Activated T-cell treated with anti-CD3 and anti-CD28 coated beads, Interleukin-2, amount 50 U/mL, for 72 hours (primary cell): Measurements from ENCODE around the gene LDHD. TPM values are rescaled to one million over a fixed set of nuclear protein-coding genes. Genes with fewer than 3 reads are reported as not detected.
"Not testable (repeated sequence)": the region's sequence is repeated elsewhere in the genome, so short reads cannot be mapped to it uniquely, and the experiment has no call there.

Experiments
- ATAC-seq, 2 donors: fragments of 150-1000 bp; cut with Tn5 transposase; replicated peaks in 1 of 2; 2 replicates each; pipeline ENCODE4 v1.10.0; 2021; ENCODE audit warnings: moderate library complexity in 2 of 2, mild to moderate bottlenecking in 1 of 2
- DNase-seq, 2 donors: peaks; one replicate each; pipeline ENCODE4 v3.0.0; 2021 to 2022; ENCODE audit warnings: mixed read lengths in 1 of 2
- H3K27ac Mint-ChIP-seq: one replicate; pipeline ENCODE4 v1.8.0; 2022; ENCODE audit warnings: mild to moderate bottlenecking, moderate library complexity, mixed read lengths
- H3K27me3 Mint-ChIP-seq: one replicate; pipeline ENCODE4 v1.8.0; 2022; ENCODE audit warnings: low read depth, mixed read lengths
- H3K36me3 Mint-ChIP-seq, 2 donors: one replicate each; pipeline ENCODE4 v1.8.0; 2022; ENCODE audit warnings: mixed read lengths in 2 of 2, mild to moderate bottlenecking in 1 of 2; ENCODE audit not compliant: insufficient read depth in 2 of 2
- H3K4me1 Mint-ChIP-seq: one replicate; pipeline ENCODE4 v1.8.0; 2022; ENCODE audit warnings: low read depth, mixed read lengths
- H3K4me3 Mint-ChIP-seq, 2 donors: one replicate each; pipeline ENCODE4 v1.8.0; 2022; ENCODE audit warnings: mild to moderate bottlenecking in 2 of 2, mixed read lengths in 2 of 2, moderate library complexity in 2 of 2
- H3K9me3 Mint-ChIP-seq, 2 donors: one replicate each; pipeline ENCODE4 v1.8.0; 2022; ENCODE audit warnings: mixed read lengths in 2 of 2
- total RNA-seq, 2 donors: library from RNA; stranded (reverse); gene quantifications; one replicate each; pipeline ENCODE4 v1.2.3, GENCODE V29; 2022

Gene LDHD
- total RNA-seq, 2 donors from 2014 or later = 0.35 to 0.43 TPM

DNA sequence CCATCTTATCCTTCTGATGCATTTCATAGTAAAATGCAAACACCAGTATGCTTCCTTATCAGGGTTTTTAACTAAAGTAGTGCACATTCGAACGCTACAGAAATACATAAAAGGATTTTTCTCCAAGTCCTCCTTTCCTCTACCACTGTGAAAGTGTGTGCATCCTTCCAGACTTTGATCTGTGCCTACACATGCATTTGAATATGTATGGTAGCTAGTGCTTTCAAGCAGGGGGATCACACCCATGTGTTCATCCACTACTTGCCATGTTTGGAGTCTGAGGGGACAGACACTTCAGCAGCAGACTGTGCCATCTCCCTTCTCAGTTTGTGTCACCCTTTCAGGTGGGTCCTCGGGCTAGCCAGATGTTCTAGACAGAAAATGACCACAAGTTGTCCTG, 14.9 kb downstream of the LDHD start:
- no peak overlapping the region for H3K27ac Mint-ChIP-seq
- no peaks in the 10 kb centered on the region for H3K9me3 Mint-ChIP-seq
- H3K4me3 Mint-ChIP-seq = no peak overlapping the region
- H3K27me3 Mint-ChIP-seq = no peaks in the 10 kb centered on the region
- no peak for ATAC-seq
- H3K4me1 Mint-ChIP-seq = peaks cover 67% of the 10 kb centered on the region
- no peak for DNase-seq
- H3K36me3 Mint-ChIP-seq = peaks cover 5 to 11% of the 10 kb centered on the region in 2 donors

DNA sequence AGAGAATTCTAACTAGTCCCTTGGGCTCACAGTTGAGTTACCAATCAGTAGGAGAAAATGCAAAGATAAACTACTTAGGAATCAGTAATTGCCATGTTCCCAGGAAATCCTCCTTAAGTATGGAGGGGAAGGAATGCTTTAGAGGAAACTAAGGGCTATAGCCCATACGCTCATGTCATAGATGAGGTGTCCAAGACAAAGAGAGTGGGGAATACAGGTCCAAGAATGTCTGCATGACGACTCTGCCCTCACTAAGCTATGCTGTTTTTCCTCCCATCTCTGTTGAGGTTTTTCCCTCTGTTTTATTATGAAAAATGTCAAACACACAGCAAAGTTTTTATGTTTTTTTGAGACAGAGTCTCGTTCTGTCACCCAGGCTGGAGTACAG, 16.0 kb downstream of the LDHD start:
- H3K4me1 Mint-ChIP-seq = peaks cover 66% of the 10 kb centered on the region
- no peak for ATAC-seq

DNA sequence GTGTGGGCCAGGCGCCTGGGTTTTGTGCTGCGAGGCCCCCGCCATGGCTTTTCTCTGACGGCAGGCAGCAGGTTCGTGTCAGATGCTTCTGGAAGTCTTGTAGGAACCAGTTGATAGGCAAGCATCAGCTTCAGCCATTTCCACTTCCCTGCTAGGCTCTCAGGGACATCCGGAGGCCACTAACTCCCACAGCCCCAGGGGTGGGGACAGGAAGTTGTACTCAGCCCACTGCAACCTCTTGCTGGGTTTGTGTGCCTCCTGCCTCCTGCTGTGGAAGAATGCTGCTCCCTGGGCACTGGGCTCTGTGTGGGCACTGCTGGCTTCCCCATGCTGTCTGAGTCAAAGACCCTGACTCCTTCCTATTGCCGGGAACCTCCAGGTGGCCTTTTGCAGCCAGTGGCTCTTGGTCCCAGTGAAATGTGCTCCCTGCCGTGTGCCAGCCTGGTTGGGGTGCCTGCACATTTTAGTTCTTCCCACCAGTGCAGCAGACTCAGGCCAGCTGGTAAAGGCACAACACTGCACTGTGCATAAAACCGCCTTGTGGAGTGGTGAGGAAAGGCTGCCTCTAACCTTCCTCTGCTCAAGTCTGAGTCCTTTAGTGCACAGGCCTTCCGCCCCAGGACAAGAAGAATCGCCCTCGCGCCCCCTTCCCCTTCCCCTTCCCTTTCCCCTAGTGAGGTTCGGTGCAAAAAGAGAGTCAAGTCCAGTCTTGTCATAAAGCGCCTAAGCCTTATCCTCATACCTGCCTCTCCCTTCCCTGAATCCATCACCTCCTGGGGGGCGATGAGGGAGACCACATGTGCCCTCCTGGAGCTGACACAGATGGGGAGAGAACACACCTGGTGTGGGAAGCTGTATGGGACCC, 16.6 kb downstream of the LDHD start:
- peak overlapping the region; percentile 61 for H3K27ac Mint-ChIP-seq
- H3K9me3 Mint-ChIP-seq = no peaks in the 10 kb centered on the region
- H3K4me1 Mint-ChIP-seq = peaks cover 64% of the 10 kb centered on the region
- peak overlapping the region; percentile 68 to 76 for H3K4me3 Mint-ChIP-seq
- peak; percentile 59 to 62 for DNase-seq
- peaks cover 7 to 9% of the 10 kb centered on the region in 2 donors for H3K36me3 Mint-ChIP-seq
- ATAC-seq = peak; percentile 49 to 65
- H3K27me3 Mint-ChIP-seq = no peaks in the 10 kb centered on the region

More for the DNA sequence above, 16.0 kb downstream of the LDHD start:
- Mint-ChIP-seq H3K27me3 (no peaks in the 10 kb centered on the region), H3K27ac (no peak overlapping the region), H3K36me3 (peaks cover 7 to 9% of the 10 kb centered on the region in 2 donors), H3K4me3 (peak overlapping the region in 1 of 2 donors; percentile 76), H3K9me3 (no peaks in the 10 kb centered on the region)
- DNase-seq = no peak

DNA sequence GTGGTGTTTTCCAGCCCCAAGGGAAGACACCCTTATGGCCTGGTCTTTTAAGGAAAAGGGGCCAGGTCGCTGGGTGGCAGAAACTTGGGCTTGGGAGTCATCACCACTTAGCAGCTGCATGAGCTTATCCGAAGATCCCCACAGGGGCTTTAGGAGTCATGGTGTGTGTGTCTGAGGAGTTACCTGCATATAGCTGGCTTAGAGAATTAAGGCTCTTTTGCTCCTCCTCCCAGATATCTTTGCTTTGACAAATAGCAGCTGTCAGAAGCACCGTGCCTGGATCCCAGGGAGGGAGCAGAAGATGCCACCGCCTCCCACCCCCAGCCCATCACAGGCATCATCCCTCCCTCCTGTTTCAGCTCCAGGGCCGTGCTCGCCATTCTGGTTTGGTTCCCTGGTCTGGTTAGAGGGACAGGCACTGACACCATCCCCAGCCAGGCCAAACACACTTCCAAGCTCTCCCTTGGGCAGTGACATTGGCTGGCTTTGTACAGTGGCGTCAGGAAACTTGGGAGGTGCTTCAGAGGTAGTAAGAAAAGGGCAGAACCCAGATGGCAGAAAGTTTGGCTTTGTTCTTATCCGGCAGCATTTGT, 17.4 kb downstream of the LDHD start:
- Mint-ChIP-seq H3K27me3 (no peaks in the 10 kb centered on the region), H3K9me3 (no peaks in the 10 kb centered on the region), H3K36me3 (peaks cover 3 to 4% of the 10 kb centered on the region in 2 donors), H3K4me3 (peak overlapping the region; percentile 68 to 76), H3K27ac (peak overlapping the region; percentile 61), H3K4me1 (peaks cover 68% of the 10 kb centered on the region)
- ATAC-seq (no peak), DNase-seq (no peak)

DNA sequence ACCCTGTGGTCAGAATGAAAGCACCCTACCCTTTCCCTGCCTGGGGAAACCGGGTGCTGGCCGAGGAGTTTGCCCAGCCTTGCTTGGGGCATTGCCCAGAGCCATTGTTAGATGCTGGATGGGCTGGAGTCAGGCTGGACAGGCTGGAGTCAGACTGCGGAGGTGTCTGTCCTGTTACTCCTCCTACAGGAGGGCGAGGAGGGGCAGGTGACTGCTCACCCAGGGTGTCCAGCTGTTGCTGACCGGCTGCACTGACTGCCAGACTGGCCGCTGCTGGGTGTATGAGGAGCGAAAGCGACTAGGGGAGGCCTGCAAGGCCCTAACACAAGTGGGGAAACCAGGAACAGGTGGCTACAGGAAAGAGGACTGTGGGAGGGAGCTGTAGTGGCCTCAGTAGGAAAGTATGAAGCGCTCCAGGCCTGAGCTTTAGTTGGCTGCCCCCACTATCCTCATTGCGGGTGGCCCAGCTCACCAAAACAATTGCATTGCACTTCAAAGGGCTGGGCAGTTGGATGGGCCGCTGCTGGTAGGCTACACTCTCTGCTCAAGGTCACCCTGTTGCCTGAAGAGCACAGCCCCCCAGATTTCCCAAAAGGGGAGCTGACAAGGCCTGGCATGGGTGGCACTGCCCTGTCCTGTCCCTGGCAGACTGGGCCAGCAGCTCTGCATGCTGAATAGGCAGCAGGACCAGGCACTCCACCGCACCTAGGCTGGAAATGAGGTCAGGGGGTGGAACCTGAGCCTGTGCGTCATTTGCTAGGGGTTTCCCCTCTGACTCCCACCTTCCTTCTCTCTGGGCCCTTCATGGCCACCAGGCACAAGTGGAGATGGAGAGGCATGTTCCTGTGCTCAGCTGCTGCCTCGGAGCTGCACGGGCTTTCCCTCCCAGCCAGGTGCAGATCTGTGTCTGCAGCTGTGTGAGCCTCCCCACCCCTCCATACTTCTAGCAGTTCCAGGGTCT, 18.4 kb downstream of the LDHD start:
- Mint-ChIP-seq H3K27me3 (no peaks in the 10 kb centered on the region), H3K9me3 (no peaks in the 10 kb centered on the region), H3K36me3 (peaks cover 0 to 1% of the 10 kb centered on the region in 2 donors), H3K4me3 (peak overlapping the region; percentile 68 to 76), H3K27ac (peak overlapping the region; percentile 83), H3K4me1 (peaks cover 68% of the 10 kb centered on the region)
- peak; percentile 95 to 97 for ATAC-seq
- DNase-seq = peak; percentile 85

DNA sequence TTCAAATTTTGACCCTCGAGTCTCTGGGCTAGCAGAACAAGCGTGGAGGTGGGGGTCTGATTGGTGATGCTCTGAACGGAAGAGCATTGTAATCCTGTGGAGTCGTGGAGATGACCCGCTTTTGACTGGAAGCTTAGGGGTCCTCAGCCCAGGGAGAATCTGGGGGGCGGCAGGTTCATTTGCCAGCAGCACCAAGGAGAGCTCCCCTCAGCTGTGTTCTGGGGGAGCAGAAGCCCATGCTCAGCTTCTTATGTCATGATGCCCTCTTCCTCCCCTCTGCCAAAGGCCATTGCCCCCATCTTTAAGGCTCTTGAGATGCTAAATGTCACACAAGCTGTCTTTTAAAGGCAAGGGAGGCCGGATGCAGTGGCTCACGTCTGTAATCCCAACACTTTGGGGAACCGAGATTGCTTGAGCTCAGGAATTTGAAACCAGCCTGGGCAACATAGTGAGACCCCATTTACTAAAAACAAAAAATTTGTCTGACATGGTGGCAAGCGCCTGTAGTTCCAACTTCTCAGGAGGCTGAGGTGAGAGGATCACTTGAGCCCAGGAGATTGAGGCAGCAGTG, 19.3 kb downstream of the LDHD start:
- H3K4me1 Mint-ChIP-seq = peaks cover 76% of the 10 kb centered on the region
- H3K9me3 Mint-ChIP-seq = no peaks in the 10 kb centered on the region
- peaks cover 0 to 1% of the 10 kb centered on the region in 2 donors for H3K36me3 Mint-ChIP-seq
- peak overlapping the region; percentile 55 to 67 for H3K4me3 Mint-ChIP-seq
- H3K27me3 Mint-ChIP-seq = no peaks in the 10 kb centered on the region
- peak overlapping the region; percentile 93 for H3K27ac Mint-ChIP-seq
- ATAC-seq = no peak
- no peak for DNase-seq

DNA sequence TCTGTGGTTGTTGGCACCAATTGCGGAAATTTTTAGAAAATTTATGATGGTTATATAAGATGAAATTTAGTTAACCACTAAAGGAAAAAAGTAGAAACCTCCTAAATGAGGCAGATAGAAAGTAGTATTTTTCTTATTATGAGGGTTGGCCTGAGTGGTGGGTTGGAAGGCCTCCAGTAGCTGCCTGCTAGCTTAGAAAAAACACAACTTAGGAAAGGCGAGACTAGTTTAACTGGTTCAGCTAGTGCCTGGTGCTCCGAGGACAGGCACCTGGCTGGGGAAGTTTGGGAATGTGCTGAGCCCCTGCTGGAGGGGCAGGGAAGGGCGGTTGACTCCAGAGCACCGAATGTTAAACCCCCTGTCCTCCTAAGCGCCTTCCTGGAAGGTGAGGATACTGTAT, 19.9 kb downstream of the LDHD start:
- DNase-seq (no peak), ATAC-seq (no peak)
- peaks cover 0 to 1% of the 10 kb centered on the region in 2 donors for H3K36me3 Mint-ChIP-seq
- H3K27me3 Mint-ChIP-seq = no peaks in the 10 kb centered on the region
- peak overlapping the region; percentile 93 for H3K27ac Mint-ChIP-seq
- peak overlapping the region; percentile 55 to 67 for H3K4me3 Mint-ChIP-seq
- peaks cover 77% of the 10 kb centered on the region for H3K4me1 Mint-ChIP-seq
- no peaks in the 10 kb centered on the region for H3K9me3 Mint-ChIP-seq

DNA sequence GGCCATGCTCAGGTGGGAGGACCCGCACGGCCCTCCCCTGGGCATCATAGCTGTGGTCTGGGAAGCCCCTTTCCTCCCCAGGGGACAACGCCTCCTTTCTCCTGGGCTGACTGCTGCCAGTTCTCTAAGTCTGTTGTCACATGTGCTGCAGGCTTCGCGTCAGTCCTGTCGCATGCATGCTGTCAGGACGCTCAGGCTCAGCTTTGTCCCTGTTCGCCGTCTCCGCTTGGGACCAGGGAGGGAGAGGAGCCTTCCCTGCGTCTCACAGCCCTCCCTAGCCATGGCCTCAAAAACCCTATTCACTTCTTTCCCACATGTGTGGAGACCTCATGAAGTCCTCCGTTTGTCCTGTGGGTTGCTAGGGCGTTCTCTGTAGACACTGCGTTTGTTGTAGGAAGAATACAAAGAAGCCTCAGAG, 21.4 kb downstream of the LDHD start:
- peaks cover 0 to 1% of the 10 kb centered on the region in 2 donors for H3K36me3 Mint-ChIP-seq
- no peak for ATAC-seq
- no peaks in the 10 kb centered on the region for H3K27me3 Mint-ChIP-seq
- no peak overlapping the region for H3K4me3 Mint-ChIP-seq
- no peak for DNase-seq
- H3K4me1 Mint-ChIP-seq = peaks cover 70% of the 10 kb centered on the region
- H3K27ac Mint-ChIP-seq = peak overlapping the region; percentile 66
- H3K9me3 Mint-ChIP-seq = no peaks in the 10 kb centered on the region

DNA sequence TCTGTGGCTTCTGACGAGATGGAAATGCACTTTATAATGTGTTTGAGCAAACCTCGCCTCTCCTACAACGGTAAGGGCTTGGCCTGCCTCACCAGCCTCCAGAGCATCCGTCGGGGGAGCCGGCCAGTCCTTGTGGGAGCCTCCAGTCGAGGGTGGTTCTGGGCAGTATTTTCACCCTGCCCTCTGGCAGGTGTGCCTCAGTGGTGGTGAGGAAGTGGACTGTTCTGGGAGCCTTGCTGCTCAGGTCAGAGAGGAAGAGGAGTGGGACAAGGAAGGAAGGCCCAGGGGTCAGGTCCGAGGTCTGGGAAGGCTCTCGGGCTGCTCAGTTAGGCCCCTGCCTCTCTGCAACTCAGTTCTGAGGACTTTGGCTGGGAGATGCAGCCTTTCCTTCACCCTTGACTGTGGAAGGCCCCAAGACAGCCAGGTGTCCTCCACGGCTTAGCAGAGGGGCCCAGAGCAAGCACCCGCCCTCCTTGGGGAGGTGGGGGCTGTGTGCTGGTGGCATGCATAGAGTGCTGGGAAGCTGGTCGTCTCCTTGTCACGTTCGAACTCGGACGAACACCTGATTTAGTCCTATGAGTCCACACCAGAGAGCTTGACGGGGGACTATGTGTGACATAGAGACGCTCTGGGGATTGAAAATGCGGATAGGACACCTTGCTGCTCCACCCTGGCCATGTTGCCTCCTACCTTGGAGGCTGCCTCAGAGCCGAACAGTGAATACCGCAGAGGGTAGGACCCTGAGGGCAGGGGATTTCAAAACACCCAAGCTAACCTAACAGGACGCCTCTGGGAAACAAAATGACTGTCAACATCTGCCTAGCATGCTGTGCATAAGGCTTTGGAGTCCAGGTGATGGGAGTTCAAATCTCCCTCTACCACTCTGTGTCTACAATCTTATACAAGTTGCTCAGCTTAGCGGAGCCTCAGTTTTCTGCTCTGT, 22.7 kb downstream of the LDHD start:
- peaks cover 0 to 1% of the 10 kb centered on the region in 2 donors for H3K36me3 Mint-ChIP-seq
- no peaks in the 10 kb centered on the region for H3K9me3 Mint-ChIP-seq
- H3K27me3 Mint-ChIP-seq = no peaks in the 10 kb centered on the region
- ATAC-seq (no peak), DNase-seq (no peak)
- H3K27ac Mint-ChIP-seq = no peak overlapping the region
- H3K4me3 Mint-ChIP-seq = no peak overlapping the region
- peaks cover 67% of the 10 kb centered on the region for H3K4me1 Mint-ChIP-seq

DNA sequence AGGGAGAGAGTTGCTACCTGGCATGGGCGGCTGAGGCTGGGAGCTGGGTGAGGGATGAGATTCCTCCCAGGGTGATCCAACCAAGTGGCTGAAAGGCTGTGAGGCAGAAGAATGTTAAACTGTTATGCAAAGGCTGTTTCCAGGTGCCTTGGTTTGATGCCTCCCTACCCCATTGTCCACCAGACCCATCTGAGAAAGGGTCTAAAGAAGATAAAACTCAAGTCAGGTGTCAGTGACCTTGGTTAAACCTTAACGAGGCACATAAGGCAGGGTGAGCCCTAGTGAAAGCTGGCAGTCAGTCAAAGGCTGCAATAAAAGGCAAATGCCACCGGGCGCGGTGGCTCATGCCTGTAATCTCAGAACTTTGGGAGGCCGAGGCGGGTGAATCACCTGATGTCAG, 23.8 kb downstream of the LDHD start:
- no peak for ATAC-seq
- Mint-ChIP-seq H3K9me3 (no peaks in the 10 kb centered on the region), H3K4me3 (no peak overlapping the region), H3K36me3 (peaks cover 0 to 1% of the 10 kb centered on the region in 2 donors), H3K27me3 (no peaks in the 10 kb centered on the region), H3K27ac (peak overlapping the region; percentile 33), H3K4me1 (peaks cover 56% of the 10 kb centered on the region)
- DNase-seq = no peak

DNA sequence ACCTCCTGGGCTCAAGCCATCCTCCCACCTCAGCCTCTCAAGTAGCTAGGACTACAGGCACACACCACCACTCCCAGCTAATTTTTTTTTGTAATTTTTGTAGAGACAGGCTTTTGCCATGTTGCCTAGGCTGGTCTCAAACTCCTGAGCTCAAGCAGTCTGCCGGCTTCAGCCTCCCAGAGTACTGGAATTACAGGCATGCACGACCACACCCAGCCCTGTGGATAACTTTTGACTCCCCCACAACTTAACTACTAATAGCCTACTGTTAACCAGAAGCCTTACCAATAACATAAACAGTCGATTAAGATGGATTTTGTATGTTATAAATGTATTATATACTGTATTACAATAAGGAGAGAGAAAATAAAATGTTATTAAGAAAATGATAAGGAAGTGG, 25.0 kb downstream of the LDHD start:
- not testable (repeated sequence) for DNase-seq, H3K4me3 Mint-ChIP-seq, H3K9me3 Mint-ChIP-seq, ATAC-seq, H3K27ac Mint-ChIP-seq, H3K36me3 Mint-ChIP-seq, H3K27me3 Mint-ChIP-seq
- H3K4me1 Mint-ChIP-seq = peaks cover 45% of the 10 kb centered on the region

DNA sequence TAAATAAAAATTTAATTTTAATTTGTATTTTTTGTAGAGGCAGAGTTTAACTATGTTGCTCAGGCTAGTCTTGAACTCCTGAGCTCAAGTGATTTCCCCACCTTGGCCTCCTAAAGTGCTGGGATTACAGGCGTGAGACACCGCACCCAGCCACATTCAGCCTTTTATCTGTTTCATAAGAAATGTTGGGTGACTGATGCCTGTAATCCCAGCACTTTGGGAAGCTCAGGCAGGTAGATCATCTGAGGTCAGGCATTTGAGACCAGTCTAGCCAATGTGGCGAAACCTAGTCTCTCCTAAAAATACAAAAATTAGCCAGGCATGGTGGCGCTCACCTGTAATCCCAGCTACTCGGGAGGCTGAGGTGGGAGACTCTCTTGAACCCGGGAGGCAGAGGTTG, 25.7 kb downstream of the LDHD start:
- not testable (repeated sequence) for H3K27ac Mint-ChIP-seq, H3K4me3 Mint-ChIP-seq, H3K36me3 Mint-ChIP-seq, H3K27me3 Mint-ChIP-seq, H3K9me3 Mint-ChIP-seq, DNase-seq, ATAC-seq
- H3K4me1 Mint-ChIP-seq = peaks cover 38% of the 10 kb centered on the region
